Mesendoderm (in vitro differentiated cells): ENCODE results near the gene CYP11A1.

Experiments
- DNase-seq: peaks from one replicate; pipeline ENCODE4 v3.0.0; 2013
- H2AK5ac ChIP-seq: 2 replicates; pipeline ENCODE4 v1.6.1; 2013; ENCODE audit warnings: low read length, inconsistent platforms
- H2BK120ac ChIP-seq: 2 replicates; pipeline ENCODE4 v1.6.1; 2013; ENCODE audit warnings: low read depth, mild to moderate bottlenecking, low read length, moderate library complexity, mixed read lengths
- H2BK15ac ChIP-seq: replicated peaks from 2 replicates; pipeline ENCODE4 v1.6.1; 2013; ENCODE audit warnings: low read depth, mild to moderate bottlenecking, moderate library complexity
- H2BK5ac ChIP-seq: 2 replicates; pipeline ENCODE4 v1.6.1; 2013; ENCODE audit warnings: low read length, inconsistent platforms
- H3K18ac ChIP-seq: 2 replicates; pipeline ENCODE4 v1.6.1; 2013; ENCODE audit warnings: mild to moderate bottlenecking, low read length, mixed read lengths
- H3K23ac ChIP-seq: one replicate; pipeline ENCODE4 v1.6.1; 2013; ENCODE audit warnings: low read length
- H3K27ac ChIP-seq: 2 replicates; pipeline ENCODE4 v1.5.1; 2013; ENCODE audit warnings: low read depth, mild to moderate bottlenecking, inconsistent platforms, low read length, moderate library complexity
- H3K27me3 ChIP-seq: 2 replicates; pipeline ENCODE4 v1.6.1; 2013; ENCODE audit warnings: low read length, control low read depth, mild to moderate bottlenecking, inconsistent platforms; ENCODE audit not compliant: insufficient read depth, poor library complexity
- H3K36me3 ChIP-seq: 2 replicates; pipeline ENCODE4 v1.6.1; 2013; ENCODE audit warnings: low read length, inconsistent platforms; ENCODE audit not compliant: control insufficient read depth, insufficient read depth
- H3K4ac ChIP-seq: one replicate; pipeline ENCODE4 v1.6.1; 2013; ENCODE audit warnings: low read depth, mild to moderate bottlenecking, low read length, moderate library complexity
- H3K4me1 ChIP-seq: 2 replicates; pipeline ENCODE4 v1.6.1; 2013; ENCODE audit warnings: low read depth, low read length, inconsistent platforms; ENCODE audit not compliant: control insufficient read depth
- H3K4me2 ChIP-seq: 2 replicates; pipeline ENCODE4 v1.6.1; 2013; ENCODE audit warnings: low read length
- H3K4me3 ChIP-seq: 2 replicates; pipeline ENCODE4 v1.5.1; 2013; ENCODE audit warnings: mild to moderate bottlenecking, low read length
- H3K56ac ChIP-seq: one replicate; pipeline ENCODE4 v1.6.1; 2013; ENCODE audit warnings: low read length
- H3K79me1 ChIP-seq: 2 replicates; pipeline ENCODE4 v1.6.1; 2013; ENCODE audit warnings: low read length, inconsistent platforms
- H3K79me2 ChIP-seq: 2 replicates; pipeline ENCODE4 v1.6.1; 2013; ENCODE audit warnings: mild to moderate bottlenecking, low read length; ENCODE audit not compliant: control insufficient read depth, insufficient read depth
- H3K9ac ChIP-seq: 2 replicates; pipeline ENCODE4 v1.6.1; 2013; ENCODE audit warnings: low read length, inconsistent platforms
- H4K5ac ChIP-seq: one replicate; pipeline ENCODE4 v1.6.1; 2013; ENCODE audit warnings: low read length
- H4K8ac ChIP-seq: one replicate; pipeline ENCODE4 v1.6.1; 2013; ENCODE audit warnings: low read depth, mild to moderate bottlenecking, control low read depth, low read length, moderate library complexity
- WGBS: extraction: QIAGEN DNeasy Blood & Tissue Kit; methylation state at CpG from one replicate; pipeline ENCODE4 v1.1.7; 2013; ENCODE audit warnings: low lambda C conversion rate, missing lambda C conversion rate; ENCODE audit not compliant: insufficient coverage; ENCODE audit errors: extremely low coverage; 5-methylcytosine and 5-hydroxymethylcytosine counted together

CYP11A1 gene

DNA sequence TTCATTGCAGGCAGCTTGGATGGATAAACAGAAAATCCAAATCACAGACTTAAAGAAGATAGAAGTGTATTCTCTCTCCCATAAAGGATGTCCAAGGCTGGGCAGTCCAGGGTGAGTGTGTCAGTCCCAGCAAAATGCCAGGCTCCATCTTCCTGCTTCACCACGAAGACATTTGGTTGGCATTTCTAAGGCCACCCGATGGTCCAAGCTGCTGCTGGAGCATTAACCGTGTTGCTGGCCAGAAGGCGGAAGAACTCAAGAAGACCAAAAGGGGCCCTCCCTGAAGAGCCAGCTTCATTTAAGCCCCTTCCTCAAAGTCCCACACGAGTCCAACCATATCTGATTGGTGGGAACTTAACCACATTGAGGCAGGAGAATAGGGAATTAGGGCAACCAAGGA, 3.0 kb upstream of the CYP11A1 start:
- Histone ChIP-seq H3K27ac (no peak overlapping the region), H3K4ac (no peak overlapping the region), H3K79me1 (no peaks in the 10 kb centered on the region), H3K4me3 (no peak overlapping the region), H3K36me3 (no peaks in the 10 kb centered on the region), H4K5ac (no peak overlapping the region), H2BK120ac (no peak overlapping the region), H3K56ac (no peak overlapping the region), H2BK15ac (no peak overlapping the region), H2BK5ac (no peak overlapping the region), H3K79me2 (no peaks in the 10 kb centered on the region), H3K4me2 (no peak overlapping the region), H3K4me1 (peaks cover 3% of the 10 kb centered on the region), H2AK5ac (no peak overlapping the region), H3K9ac (no peak overlapping the region), H3K23ac (no peak overlapping the region), H3K27me3 (no peaks in the 10 kb centered on the region), H4K8ac (no peak overlapping the region), H3K18ac (no peak overlapping the region)
- DNase-seq: no peak
- no CpG with 5 or more reads among the region's 5 CpGs for WGBS

DNA sequence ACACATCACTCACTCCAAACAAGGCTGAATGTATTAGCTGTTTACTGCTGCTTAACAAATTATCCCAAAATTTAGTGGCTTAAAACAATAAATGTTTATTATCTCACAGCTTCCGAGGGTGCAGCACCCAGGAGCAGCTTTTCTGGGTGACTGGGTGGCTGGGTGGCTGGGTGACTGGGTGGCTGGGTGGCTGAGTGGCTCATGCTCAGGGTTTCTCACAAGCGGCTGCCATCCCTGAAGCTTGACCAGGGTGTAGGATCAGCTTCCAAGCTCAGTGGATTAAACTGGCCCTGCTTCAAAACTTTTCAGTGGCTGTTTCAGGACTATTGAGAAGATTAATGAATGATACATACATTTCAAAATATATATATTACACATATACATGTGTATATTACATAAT, 2.3 kb upstream of the CYP11A1 start:
- Histone ChIP-seq H2BK15ac (no peak overlapping the region), H2BK120ac (no peak overlapping the region), H3K9ac (no peak overlapping the region), H3K23ac (no peak overlapping the region), H2AK5ac (no peak overlapping the region), H3K27me3 (no peaks in the 10 kb centered on the region), H3K27ac (no peak overlapping the region), H2BK5ac (no peak overlapping the region), H4K8ac (no peak overlapping the region), H3K4me2 (no peak overlapping the region), H3K56ac (no peak overlapping the region), H3K79me2 (no peaks in the 10 kb centered on the region), H3K4ac (no peak overlapping the region), H3K36me3 (no peaks in the 10 kb centered on the region), H3K4me1 (peaks cover 5% of the 10 kb centered on the region), H3K4me3 (no peak overlapping the region), H3K79me1 (no peaks in the 10 kb centered on the region), H4K5ac (no peak overlapping the region), H3K18ac (no peak overlapping the region)
- no peak for DNase-seq
- WGBS: no CpG with 5 or more reads among the region's 2 CpGs

DNA sequence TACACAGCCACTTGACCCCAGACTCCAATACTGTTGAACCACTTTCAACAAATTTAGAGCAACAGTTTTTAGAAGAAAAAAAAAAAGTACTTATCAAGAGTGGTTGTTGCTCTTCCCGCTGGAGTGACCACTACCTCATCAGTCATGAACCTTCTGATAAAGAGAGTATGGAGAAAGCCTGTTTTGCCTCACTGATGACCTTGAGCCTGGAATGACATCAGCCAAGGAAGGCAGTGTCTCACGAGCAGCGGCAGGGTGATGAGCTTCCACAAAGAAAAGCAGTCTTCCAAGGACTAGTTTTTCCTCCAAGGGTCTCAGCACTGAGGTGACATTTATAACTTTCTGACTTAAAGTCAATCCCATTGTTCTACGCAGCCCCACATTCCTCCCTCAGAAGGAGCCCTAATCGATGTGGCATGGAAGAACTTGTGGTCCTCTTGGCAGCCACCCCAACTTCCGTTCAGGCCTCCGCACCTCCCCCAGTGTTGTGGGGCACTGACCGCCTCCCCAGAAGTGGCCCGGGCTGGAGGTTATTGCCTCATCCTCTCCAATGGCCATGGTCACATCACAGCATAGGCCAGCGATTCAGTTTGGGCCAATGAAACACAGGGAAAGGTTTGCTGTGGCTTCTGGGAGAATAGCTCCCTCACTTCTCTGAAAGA, 1.8 kb upstream of the CYP11A1 start:
- H3K4ac ChIP-seq: no peak overlapping the region

DNA sequence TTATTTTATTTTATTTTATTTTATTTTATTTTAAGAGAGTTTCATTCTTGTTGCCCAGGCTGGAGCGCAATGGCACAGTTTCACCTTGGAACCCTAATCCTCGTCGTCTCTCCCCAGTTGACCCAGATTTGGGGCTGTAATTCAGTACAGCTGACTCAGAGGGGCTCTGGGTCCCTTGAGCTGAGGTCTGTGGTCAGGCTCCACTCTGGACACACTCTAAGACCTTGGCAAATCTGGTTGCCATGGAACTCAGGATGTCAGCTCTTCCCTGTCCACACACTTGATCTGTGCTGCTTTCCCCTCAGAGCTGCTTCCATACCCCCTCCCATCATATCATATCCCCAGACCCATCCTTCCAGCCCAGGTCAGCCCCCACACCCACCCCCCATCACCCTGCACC, 675 bp upstream of the CYP11A1 start:
- no CpG with 5 or more reads among the region's 3 CpGs for WGBS
- no peak overlapping the region for H4K5ac ChIP-seq
- H3K4me1 ChIP-seq: peaks cover 10% of the 10 kb centered on the region
- DNase-seq: no peak
- no peak overlapping the region for H2AK5ac ChIP-seq
- H3K79me1 ChIP-seq: no peaks in the 10 kb centered on the region
- H3K79me2 ChIP-seq: no peaks in the 10 kb centered on the region
- H3K27me3 ChIP-seq: no peaks in the 10 kb centered on the region
- no peak overlapping the region for H3K9ac ChIP-seq
- H3K27ac ChIP-seq: no peak overlapping the region
- no peak overlapping the region for H3K18ac ChIP-seq
- H3K56ac ChIP-seq: no peak overlapping the region
- no peak overlapping the region for H3K23ac ChIP-seq
- no peak overlapping the region for H3K4me3 ChIP-seq
- H3K4me2 ChIP-seq: no peak overlapping the region
- H3K36me3 ChIP-seq: no peaks in the 10 kb centered on the region
- no peak overlapping the region for H2BK5ac ChIP-seq
- H2BK15ac ChIP-seq: no peak overlapping the region
- H2BK120ac ChIP-seq: no peak overlapping the region
- no peak overlapping the region for H4K8ac ChIP-seq
- no peak overlapping the region for H3K4ac ChIP-seq

More for the DNA sequence above, 1.8 kb upstream of the CYP11A1 start:
- Histone ChIP-seq H3K36me3 (no peaks in the 10 kb centered on the region), H3K4me2 (no peak overlapping the region), H3K27me3 (no peaks in the 10 kb centered on the region), H3K4me1 (peaks cover 10% of the 10 kb centered on the region), H3K56ac (no peak overlapping the region), H3K23ac (no peak overlapping the region), H2BK15ac (no peak overlapping the region), H2AK5ac (no peak overlapping the region), H4K8ac (no peak overlapping the region), H3K18ac (no peak overlapping the region), H3K4me3 (no peak overlapping the region), H3K9ac (no peak overlapping the region), H2BK120ac (no peak overlapping the region), H3K79me2 (no peaks in the 10 kb centered on the region), H4K5ac (no peak overlapping the region), H3K27ac (no peak overlapping the region), H3K79me1 (no peaks in the 10 kb centered on the region), H2BK5ac (no peak overlapping the region)
- no CpG with 5 or more reads among the region's 10 CpGs for WGBS
- DNase-seq: no peak

DNA sequence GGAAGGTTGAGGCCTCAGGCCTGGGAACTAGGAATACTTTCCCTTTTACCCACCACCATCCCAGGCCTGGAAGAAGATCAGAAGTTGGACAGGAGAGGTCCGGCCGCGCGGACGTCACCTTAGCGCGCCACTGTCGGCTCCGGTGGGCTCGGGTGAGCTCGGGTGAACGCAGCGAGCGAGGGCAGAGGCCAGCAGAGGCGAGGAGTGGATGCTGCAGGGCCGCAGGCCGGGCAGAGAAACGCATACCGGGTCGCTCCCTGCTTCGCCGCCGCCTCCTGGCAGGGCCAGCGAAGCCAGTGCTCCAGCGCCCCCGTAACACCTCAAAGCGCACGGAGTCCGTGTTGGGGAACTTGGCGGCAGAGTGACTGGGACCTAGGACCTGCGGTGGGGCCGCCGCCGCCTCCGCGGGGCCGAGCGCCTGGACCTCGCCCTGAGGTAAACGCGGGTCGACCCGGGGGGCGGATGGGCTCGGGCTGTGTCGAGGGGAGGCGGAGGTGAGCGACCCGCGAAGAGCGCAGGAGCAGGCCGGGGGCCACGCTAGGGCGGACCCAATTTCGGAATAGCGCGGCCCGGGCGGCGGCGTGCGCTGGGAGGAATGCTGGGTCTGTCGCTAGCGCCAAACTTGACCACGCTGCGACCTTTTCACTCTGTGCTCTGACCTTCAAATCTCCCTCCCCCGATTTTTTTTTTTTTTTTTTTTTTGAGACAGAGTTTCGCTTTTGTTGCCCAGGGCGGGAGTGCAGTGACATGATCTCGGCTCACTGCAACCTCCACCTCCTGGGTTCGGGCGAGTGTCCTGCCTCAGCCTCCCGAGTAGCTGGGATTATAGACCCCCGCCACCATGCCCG, 1.6 kb downstream of the CYP11A1 start:
- Histone ChIP-seq H3K4me3 (peak overlapping the region; percentile 52), H2BK5ac (peak overlapping the region; percentile 58), H4K8ac (peak overlapping the region; percentile 82)

More for the DNA sequence above, 1.6 kb downstream of the CYP11A1 start:
- peak overlapping the region; percentile 84 for H3K23ac ChIP-seq
- no CpG with 5 or more reads among the region's 75 CpGs for WGBS
- DNase-seq: peak; percentile 84
- no peaks in the 10 kb centered on the region for H3K27me3 ChIP-seq
- H3K4me1 ChIP-seq: peaks cover 10% of the 10 kb centered on the region
- peak overlapping the region; percentile 60 for H3K4ac ChIP-seq
- H3K9ac ChIP-seq: peak overlapping the region; percentile 88
- peak overlapping the region; percentile 9 for H2BK120ac ChIP-seq
- H2AK5ac ChIP-seq: no peak overlapping the region
- peak overlapping the region; percentile 96 for H3K56ac ChIP-seq
- peak overlapping the region; percentile 57 for H3K27ac ChIP-seq
- no peaks in the 10 kb centered on the region for H3K36me3 ChIP-seq
- peak overlapping the region; percentile 8 for H3K18ac ChIP-seq
- peak overlapping the region; percentile 72 for H3K4me2 ChIP-seq
- H4K5ac ChIP-seq: peak overlapping the region; percentile 0
- H2BK15ac ChIP-seq: no peak overlapping the region
- no peaks in the 10 kb centered on the region for H3K79me2 ChIP-seq
- H3K79me1 ChIP-seq: no peaks in the 10 kb centered on the region
